ENCODE results near the gene CCDC85A. TPM values are rescaled to one million over a fixed set of nuclear protein-coding genes. Genes with fewer than 3 reads are reported as not detected.

Gene CCDC85A
- total and polyA plus RNA-seq, 2 of the 8 experiments (the other 6 are each of a cell fraction or from before 2014, with no cell fraction given) = 0.20 TPM; not detected in 1

DNA sequence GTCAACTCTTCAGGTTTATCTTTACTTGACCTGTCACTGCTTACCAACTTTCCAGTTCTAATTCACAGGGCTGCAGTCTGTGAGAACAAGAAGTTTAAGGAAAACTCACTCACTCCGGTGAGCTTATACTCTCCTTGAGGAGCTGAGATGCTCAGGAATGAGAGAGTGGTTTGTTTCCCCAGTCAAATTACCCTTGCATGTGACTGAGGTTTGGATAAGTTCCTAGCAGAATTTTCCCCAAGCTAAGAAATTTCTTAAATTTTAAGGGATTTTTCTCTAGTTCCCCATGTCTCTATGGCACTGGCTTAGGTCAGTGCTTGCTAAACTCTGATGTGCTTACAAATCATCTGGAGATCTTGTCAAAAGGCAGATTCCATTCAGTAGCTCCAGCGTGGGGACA is 12.8 kb upstream of the CCDC85A start (continued):
- TF ChIP-seq, protein P1, sequence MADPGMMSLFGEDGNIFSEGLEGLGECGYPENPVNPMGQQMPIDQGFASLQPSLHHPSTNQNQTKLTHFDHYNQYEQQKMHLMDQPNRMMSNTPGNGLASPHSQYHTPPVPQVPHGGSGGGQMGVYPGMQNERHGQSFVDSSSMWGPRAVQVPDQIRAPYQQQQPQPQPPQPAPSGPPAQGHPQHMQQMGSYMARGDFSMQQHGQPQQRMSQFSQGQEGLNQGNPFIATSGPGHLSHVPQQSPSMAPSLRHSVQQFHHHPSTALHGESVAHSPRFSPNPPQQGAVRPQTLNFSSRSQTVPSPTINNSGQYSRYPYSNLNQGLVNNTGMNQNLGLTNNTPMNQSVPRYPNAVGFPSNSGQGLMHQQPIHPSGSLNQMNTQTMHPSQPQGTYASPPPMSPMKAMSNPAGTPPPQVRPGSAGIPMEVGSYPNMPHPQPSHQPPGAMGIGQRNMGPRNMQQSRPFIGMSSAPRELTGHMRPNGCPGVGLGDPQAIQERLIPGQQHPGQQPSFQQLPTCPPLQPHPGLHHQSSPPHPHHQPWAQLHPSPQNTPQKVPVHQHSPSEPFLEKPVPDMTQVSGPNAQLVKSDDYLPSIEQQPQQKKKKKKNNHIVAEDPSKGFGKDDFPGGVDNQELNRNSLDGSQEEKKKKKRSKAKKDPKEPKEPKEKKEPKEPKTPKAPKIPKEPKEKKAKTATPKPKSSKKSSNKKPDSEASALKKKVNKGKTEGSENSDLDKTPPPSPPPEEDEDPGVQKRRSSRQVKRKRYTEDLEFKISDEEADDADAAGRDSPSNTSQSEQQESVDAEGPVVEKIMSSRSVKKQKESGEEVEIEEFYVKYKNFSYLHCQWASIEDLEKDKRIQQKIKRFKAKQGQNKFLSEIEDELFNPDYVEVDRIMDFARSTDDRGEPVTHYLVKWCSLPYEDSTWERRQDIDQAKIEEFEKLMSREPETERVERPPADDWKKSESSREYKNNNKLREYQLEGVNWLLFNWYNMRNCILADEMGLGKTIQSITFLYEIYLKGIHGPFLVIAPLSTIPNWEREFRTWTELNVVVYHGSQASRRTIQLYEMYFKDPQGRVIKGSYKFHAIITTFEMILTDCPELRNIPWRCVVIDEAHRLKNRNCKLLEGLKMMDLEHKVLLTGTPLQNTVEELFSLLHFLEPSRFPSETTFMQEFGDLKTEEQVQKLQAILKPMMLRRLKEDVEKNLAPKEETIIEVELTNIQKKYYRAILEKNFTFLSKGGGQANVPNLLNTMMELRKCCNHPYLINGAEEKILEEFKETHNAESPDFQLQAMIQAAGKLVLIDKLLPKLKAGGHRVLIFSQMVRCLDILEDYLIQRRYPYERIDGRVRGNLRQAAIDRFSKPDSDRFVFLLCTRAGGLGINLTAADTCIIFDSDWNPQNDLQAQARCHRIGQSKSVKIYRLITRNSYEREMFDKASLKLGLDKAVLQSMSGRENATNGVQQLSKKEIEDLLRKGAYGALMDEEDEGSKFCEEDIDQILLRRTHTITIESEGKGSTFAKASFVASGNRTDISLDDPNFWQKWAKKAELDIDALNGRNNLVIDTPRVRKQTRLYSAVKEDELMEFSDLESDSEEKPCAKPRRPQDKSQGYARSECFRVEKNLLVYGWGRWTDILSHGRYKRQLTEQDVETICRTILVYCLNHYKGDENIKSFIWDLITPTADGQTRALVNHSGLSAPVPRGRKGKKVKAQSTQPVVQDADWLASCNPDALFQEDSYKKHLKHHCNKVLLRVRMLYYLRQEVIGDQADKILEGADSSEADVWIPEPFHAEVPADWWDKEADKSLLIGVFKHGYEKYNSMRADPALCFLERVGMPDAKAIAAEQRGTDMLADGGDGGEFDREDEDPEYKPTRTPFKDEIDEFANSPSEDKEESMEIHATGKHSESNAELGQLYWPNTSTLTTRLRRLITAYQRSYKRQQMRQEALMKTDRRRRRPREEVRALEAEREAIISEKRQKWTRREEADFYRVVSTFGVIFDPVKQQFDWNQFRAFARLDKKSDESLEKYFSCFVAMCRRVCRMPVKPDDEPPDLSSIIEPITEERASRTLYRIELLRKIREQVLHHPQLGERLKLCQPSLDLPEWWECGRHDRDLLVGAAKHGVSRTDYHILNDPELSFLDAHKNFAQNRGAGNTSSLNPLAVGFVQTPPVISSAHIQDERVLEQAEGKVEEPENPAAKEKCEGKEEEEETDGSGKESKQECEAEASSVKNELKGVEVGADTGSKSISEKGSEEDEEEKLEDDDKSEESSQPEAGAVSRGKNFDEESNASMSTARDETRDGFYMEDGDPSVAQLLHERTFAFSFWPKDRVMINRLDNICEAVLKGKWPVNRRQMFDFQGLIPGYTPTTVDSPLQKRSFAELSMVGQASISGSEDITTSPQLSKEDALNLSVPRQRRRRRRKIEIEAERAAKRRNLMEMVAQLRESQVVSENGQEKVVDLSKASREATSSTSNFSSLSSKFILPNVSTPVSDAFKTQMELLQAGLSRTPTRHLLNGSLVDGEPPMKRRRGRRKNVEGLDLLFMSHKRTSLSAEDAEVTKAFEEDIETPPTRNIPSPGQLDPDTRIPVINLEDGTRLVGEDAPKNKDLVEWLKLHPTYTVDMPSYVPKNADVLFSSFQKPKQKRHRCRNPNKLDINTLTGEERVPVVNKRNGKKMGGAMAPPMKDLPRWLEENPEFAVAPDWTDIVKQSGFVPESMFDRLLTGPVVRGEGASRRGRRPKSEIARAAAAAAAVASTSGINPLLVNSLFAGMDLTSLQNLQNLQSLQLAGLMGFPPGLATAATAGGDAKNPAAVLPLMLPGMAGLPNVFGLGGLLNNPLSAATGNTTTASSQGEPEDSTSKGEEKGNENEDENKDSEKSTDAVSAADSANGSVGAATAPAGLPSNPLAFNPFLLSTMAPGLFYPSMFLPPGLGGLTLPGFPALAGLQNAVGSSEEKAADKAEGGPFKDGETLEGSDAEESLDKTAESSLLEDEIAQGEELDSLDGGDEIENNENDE (IDR thresholded peaks at IDR 0.05; ENCODE audit: insufficient replicate concordance, low read length) = no peak
- TF ChIP-seq TAF7 (optimal IDR thresholded peaks at IDR 0.05; ENCODE audit: borderline replicate concordance, low read depth, low read length) = no peak
- TF ChIP-seq NRF1 (IDR thresholded peaks at IDR 0.05; ENCODE audit: low read depth, low read length) = no peak
- TF ChIP-seq FOSL1 (IDR thresholded peaks at IDR 0.05; ENCODE audit: insufficient read depth, low read depth, low read length) = no peak
- no peak for TF ChIP-seq RXRA (IDR thresholded peaks at IDR 0.05; ENCODE audit: insufficient read depth, low read depth, low read length)
- TF ChIP-seq SP4 (IDR thresholded peaks at IDR 0.05; ENCODE audit: low read length) = no peak
- TF ChIP-seq SP1 (IDR thresholded peaks at IDR 0.05; ENCODE audit: low read depth, low read length) = no peak
- no peak for TF ChIP-seq BCL11A (IDR thresholded peaks at IDR 0.05; ENCODE audit: low read depth in 2 of 2, low read length in 2 of 2)
- TF ChIP-seq SUZ12 (IDR thresholded peaks at IDR 0.05; ENCODE audit: low read length) = no peak
- TF ChIP-seq EP300 (IDR thresholded peaks at IDR 0.05; ENCODE audit: borderline replicate concordance in 1 of 2, low read depth in 2 of 2, low read length in 2 of 2) = no peak
- TF ChIP-seq NANOG (IDR thresholded peaks at IDR 0.05; ENCODE audit: insufficient read depth, low read depth, low read length, poor library complexity, severe bottlenecking) = no peak
- TF ChIP-seq HDAC6 (IDR thresholded peaks at IDR 0.05; ENCODE audit: low read depth, low read length) = no peak

Measured in H1 (cell line).